ENCODE data around the gene AFF3.

AFF3 gene

DNA sequence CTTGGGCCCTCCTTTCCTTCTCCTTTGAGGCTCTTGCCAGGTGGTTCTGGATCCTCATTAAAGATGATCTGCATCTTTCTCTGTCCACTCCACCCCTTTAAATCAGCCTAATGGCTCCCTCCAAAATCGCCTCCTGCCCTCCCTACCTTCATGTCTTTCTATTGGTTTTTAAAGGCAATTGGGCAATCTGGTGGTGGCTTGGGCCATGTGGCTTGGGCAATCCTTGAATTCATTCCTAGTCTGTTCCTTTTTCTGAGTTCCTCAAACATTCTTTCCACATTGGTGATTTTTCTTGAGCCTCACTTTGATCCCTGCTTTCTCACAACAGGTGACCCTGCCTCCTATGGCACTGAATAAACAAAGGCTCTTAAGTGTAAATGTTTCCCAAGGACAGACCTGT lies 386.3 kb downstream of the AFF3 start:
- TF ChIP-seq EZH2phosphoT487 (IDR thresholded peaks at IDR 0.05; ENCODE audit: low read length), result no peak
- no peak for TF ChIP-seq EZH2 (optimal IDR thresholded peaks at IDR 0.05; ENCODE audit: low read depth, low read length)
- TF ChIP-seq, protein P1, sequence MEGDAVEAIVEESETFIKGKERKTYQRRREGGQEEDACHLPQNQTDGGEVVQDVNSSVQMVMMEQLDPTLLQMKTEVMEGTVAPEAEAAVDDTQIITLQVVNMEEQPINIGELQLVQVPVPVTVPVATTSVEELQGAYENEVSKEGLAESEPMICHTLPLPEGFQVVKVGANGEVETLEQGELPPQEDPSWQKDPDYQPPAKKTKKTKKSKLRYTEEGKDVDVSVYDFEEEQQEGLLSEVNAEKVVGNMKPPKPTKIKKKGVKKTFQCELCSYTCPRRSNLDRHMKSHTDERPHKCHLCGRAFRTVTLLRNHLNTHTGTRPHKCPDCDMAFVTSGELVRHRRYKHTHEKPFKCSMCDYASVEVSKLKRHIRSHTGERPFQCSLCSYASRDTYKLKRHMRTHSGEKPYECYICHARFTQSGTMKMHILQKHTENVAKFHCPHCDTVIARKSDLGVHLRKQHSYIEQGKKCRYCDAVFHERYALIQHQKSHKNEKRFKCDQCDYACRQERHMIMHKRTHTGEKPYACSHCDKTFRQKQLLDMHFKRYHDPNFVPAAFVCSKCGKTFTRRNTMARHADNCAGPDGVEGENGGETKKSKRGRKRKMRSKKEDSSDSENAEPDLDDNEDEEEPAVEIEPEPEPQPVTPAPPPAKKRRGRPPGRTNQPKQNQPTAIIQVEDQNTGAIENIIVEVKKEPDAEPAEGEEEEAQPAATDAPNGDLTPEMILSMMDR (IDR thresholded peaks at IDR 0.05; ENCODE audit: low read length), result no peak
- no peaks in the 10 kb centered on the region for H3K79me2 ChIP-seq (ENCODE audit: low read length)
- no peaks in the 10 kb centered on the region for H3K9me3 ChIP-seq (replicated peaks; ENCODE audit: insufficient read depth, low read length)
- H3K9me2 ChIP-seq (replicated peaks; ENCODE audit: insufficient read depth, low read length), result no peaks in the 10 kb centered on the region
- H3K27me3 ChIP-seq (replicated peaks; ENCODE audit: insufficient read depth, low read length), result no peaks in the 10 kb centered on the region
- H3F3A ChIP-seq (ENCODE audit: insufficient read depth, low read length), result no peaks in the 10 kb centered on the region
- no peak overlapping the region for H2AFZ ChIP-seq (ENCODE audit: low read length)
- H4K20me1 ChIP-seq (ENCODE audit: insufficient read depth, low read length), result no peaks in the 10 kb centered on the region
- H3K36me3 ChIP-seq (replicated peaks; ENCODE audit: insufficient read depth, low read length), result no peaks in the 10 kb centered on the region
- H3K9ac ChIP-seq (ENCODE audit: low read length), result no peak overlapping the region
- no peak for DNase-seq
- no peak overlapping the region for H3K4me3 ChIP-seq (ENCODE audit: low read length)
- no peaks in the 10 kb centered on the region for H3K4me1 ChIP-seq (ENCODE audit: low read length)
- H3K27ac ChIP-seq (ENCODE audit: low read length), result no peak overlapping the region
- no peak overlapping the region for H3K4me2 ChIP-seq (ENCODE audit: low read depth, low read length)

DNA sequence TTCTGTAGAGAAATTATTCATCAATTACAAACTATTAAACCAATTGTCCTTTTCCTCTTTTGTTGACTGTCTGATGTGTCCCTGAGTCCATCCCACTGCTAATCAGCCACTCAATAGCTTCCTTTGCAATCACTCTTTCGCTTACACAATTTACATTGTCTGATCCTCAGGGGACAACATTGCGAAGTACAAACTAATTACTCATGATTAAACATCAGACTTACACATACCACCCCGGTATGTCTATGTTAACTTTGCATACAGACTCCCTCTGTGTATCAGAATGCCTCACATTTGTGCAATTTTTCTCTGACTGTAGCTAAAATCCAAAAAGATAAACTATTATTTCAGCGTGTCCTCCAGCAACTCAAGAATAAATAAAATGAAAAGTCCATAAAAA lies 388.2 kb downstream of the AFF3 start:
- Histone ChIP-seq H3K4me1 (ENCODE audit: low read length) (no peaks in the 10 kb centered on the region), H3K9me2 (replicated peaks; ENCODE audit: insufficient read depth, low read length) (no peaks in the 10 kb centered on the region), H3K4me2 (ENCODE audit: low read depth, low read length) (no peak overlapping the region), H3K36me3 (replicated peaks; ENCODE audit: insufficient read depth, low read length) (no peaks in the 10 kb centered on the region), H3F3A (ENCODE audit: insufficient read depth, low read length) (no peaks in the 10 kb centered on the region), H3K4me3 (ENCODE audit: low read length) (no peak overlapping the region), H2AFZ (ENCODE audit: low read length) (no peak overlapping the region), H3K27ac (ENCODE audit: low read length) (no peak overlapping the region), H3K9me3 (replicated peaks; ENCODE audit: insufficient read depth, low read length) (no peaks in the 10 kb centered on the region), H3K27me3 (replicated peaks; ENCODE audit: insufficient read depth, low read length) (no peaks in the 10 kb centered on the region), H3K79me2 (ENCODE audit: low read length) (no peaks in the 10 kb centered on the region), H3K9ac (ENCODE audit: low read length) (no peak overlapping the region), H4K20me1 (ENCODE audit: insufficient read depth, low read length) (no peaks in the 10 kb centered on the region)
- DNase-seq, result no peak
- TF ChIP-seq EZH2phosphoT487 (IDR thresholded peaks at IDR 0.05; ENCODE audit: low read length) (no peak), EZH2 (optimal IDR thresholded peaks at IDR 0.05; ENCODE audit: low read depth, low read length) (no peak)
- TF ChIP-seq, protein P1 (IDR thresholded peaks at IDR 0.05; ENCODE audit: low read length), result no peak

DNA sequence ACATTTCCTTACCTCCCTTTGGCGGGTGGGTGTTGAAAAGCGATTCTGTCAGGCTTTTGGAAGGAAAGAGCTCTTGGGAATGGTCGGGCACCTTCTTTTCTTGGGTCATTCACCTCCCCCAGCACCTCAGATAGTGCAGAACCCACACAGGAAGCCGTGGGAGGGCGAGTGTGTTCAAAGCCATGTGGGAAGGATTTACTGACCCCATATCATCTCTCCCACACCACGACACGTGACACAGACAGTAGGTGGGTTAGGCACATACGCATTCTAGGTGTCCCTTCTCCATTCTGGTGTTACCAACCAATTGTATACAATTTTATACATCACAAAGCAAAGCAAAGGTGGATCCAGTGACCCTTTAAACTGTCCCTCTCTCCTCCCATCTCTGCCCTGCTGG lies 388.9 kb downstream of the AFF3 start:
- no peak overlapping the region for H2AFZ ChIP-seq (ENCODE audit: low read length)
- H3F3A ChIP-seq (ENCODE audit: insufficient read depth, low read length), result no peaks in the 10 kb centered on the region
- no peak for DNase-seq
- no peaks in the 10 kb centered on the region for H3K4me1 ChIP-seq (ENCODE audit: low read length)
- no peaks in the 10 kb centered on the region for H3K27me3 ChIP-seq (replicated peaks; ENCODE audit: insufficient read depth, low read length)
- no peak overlapping the region for H3K9ac ChIP-seq (ENCODE audit: low read length)
- no peak overlapping the region for H3K4me3 ChIP-seq (ENCODE audit: low read length)
- no peak overlapping the region for H3K27ac ChIP-seq (ENCODE audit: low read length)
- no peaks in the 10 kb centered on the region for H3K9me3 ChIP-seq (replicated peaks; ENCODE audit: insufficient read depth, low read length)
- H4K20me1 ChIP-seq (ENCODE audit: insufficient read depth, low read length), result no peaks in the 10 kb centered on the region
- TF ChIP-seq EZH2 (optimal IDR thresholded peaks at IDR 0.05; ENCODE audit: low read depth, low read length), result no peak
- no peak for TF ChIP-seq EZH2phosphoT487 (IDR thresholded peaks at IDR 0.05; ENCODE audit: low read length)
- TF ChIP-seq, protein P1 (IDR thresholded peaks at IDR 0.05; ENCODE audit: low read length), result no peak
- H3K4me2 ChIP-seq (ENCODE audit: low read depth, low read length), result no peak overlapping the region
- no peaks in the 10 kb centered on the region for H3K36me3 ChIP-seq (replicated peaks; ENCODE audit: insufficient read depth, low read length)
- no peaks in the 10 kb centered on the region for H3K9me2 ChIP-seq (replicated peaks; ENCODE audit: insufficient read depth, low read length)
- H3K79me2 ChIP-seq (ENCODE audit: low read length), result no peaks in the 10 kb centered on the region
